Stimulated activated CD4-positive, alpha-beta T cell treated with anti-CD3 and anti-CD28 coated beads, Interleukin-4, amount 100 ng/mL, for 1 hour (primary cell): ENCODE measurements around the gene NFATC2IP.
"Not testable (repeated sequence)": the region's sequence is repeated elsewhere in the genome, so short reads cannot be mapped to it uniquely, and the experiment has no call there.

Experiments
- DNase-seq: peaks from one replicate; pipeline ENCODE4 v3.0.0-alpha.2; 2020

Gene NFATC2IP

GRCh38 chr16:29000019-29000418, 49.3 kb downstream of the NFATC2IP start:
- DNase-seq: no peak

- not testable (repeated sequence) for DNase-seq
These were observed 53.9 kb downstream of the NFATC2IP start for GRCh38 chr16:29004496-29005139.

- peak; percentile 69 for DNase-seq
These were observed 57.2 kb downstream of the NFATC2IP start for GRCh38 chr16:29007730-29008593.

GRCh38 chr16:29009050-29009837, 58.5 kb downstream of the NFATC2IP start:
- DNase-seq: peak; percentile 55

- no peak for DNase-seq
These were observed 59.1 kb downstream of the NFATC2IP start for GRCh38 chr16:29009838-29010166.

GRCh38 chr16:29011112-29011511, 60.4 kb downstream of the NFATC2IP start:
- DNase-seq: no peak

- DNase-seq: no peak
These were observed 61.1 kb downstream of the NFATC2IP start for GRCh38 chr16:29011851-29012250.

GRCh38 chr16:29012913-29013553, 62.3 kb downstream of the NFATC2IP start:
- DNase-seq: no peak

GRCh38 chr16:29014561-29015069, 63.9 kb downstream of the NFATC2IP start:
- DNase-seq: no peak
